Muscle of leg (tissue), 11 donors: ENCODE measurements around the gene ODC1. TPM values are rescaled to one million over a fixed set of nuclear protein-coding genes. Genes with fewer than 3 reads are reported as not detected.
A peak's percentile ranks its signal among the peaks of the same experiment; 100 is the strongest.

Source experiments
- DNase-seq: peaks from one replicate; pipeline ENCODE4 v3.0.0; 2013
- H3K27ac ChIP-seq: one replicate; pipeline ENCODE4 v1.5.1; 2013; ENCODE audit warnings: mild to moderate bottlenecking, low read length, control low read depth
- H3K27me3 ChIP-seq: one replicate; pipeline ENCODE4 v1.6.1; 2013; ENCODE audit warnings: low read length; ENCODE audit not compliant: control insufficient read depth, insufficient read depth
- H3K36me3 ChIP-seq: one replicate; pipeline ENCODE4 v1.6.1; 2013; ENCODE audit warnings: low read length; ENCODE audit not compliant: control insufficient read depth, insufficient read depth
- H3K4me1 ChIP-seq: one replicate; pipeline ENCODE4 v1.6.1; 2013; ENCODE audit warnings: low read length; ENCODE audit not compliant: control insufficient read depth, insufficient read depth
- H3K4me3 ChIP-seq: one replicate; pipeline ENCODE4 v1.5.1; 2013; ENCODE audit warnings: low read length, control low read depth
- H3K9me3 ChIP-seq: replicated peaks from 2 replicates; pipeline ENCODE4 v1.6.1; 2013; ENCODE audit warnings: low read depth, low read length; ENCODE audit not compliant: control insufficient read depth
- WGBS: methylation state at CpG from one replicate; pipeline ENCODE4 v1.1.5; 2013; ENCODE audit warnings: missing lambda C conversion rate; ENCODE audit not compliant: insufficient coverage; 5-methylcytosine and 5-hydroxymethylcytosine counted together
- polyA plus RNA-seq, 8 donors: library from polyadenylated mRNA; unstranded; fragments of 120-200 nt; gene quantifications; one replicate each; pipeline versions ENCODE4 v1.2.1 to v1.2.3, GENCODE V29; 2013; ENCODE audit warnings: inconsistent platforms in 1 of 8, low replicate concordance in 1 of 8; ENCODE audit not compliant: insufficient read length in 8 of 8, insufficient read depth in 1 of 8
- total RNA-seq: library from RNA; stranded (reverse); fragments of 120-200 nt; gene quantifications from one replicate; pipeline ENCODE4 v1.2.4, GENCODE V29; 2013

Gene ODC1
- total and polyA plus RNA-seq, 9 donors, result 99.5 to 135 (median 116) TPM

GRCh38 chr2:10410001-10410822 lies 37.9 kb downstream of the ODC1 start:
- peaks cover 4% of the 10 kb centered on the region for H3K9me3 ChIP-seq
- peak; percentile 88 for DNase-seq
- WGBS, result 70% methylated on average over 8 of the region's 14 CpGs
- H3K27me3 ChIP-seq, result no peaks in the 10 kb centered on the region
- peak overlapping the region; percentile 96 for H3K27ac ChIP-seq
- peaks cover 97% of the 10 kb centered on the region for H3K4me1 ChIP-seq
- no peak overlapping the region for H3K4me3 ChIP-seq
- H3K36me3 ChIP-seq, result no peaks in the 10 kb centered on the region

- Histone ChIP-seq H3K36me3 (no peaks in the 10 kb centered on the region), H3K4me1 (peaks cover 97% of the 10 kb centered on the region), H3K4me3 (no peak overlapping the region), H3K27ac (peak overlapping the region; percentile 96), H3K27me3 (no peaks in the 10 kb centered on the region), H3K9me3 (peaks cover 4% of the 10 kb centered on the region)
- DNase-seq, result peak; percentile 76
- WGBS, result 26% methylated on average over 11 of the region's 24 CpGs
These were observed 39.2 kb downstream of the ODC1 start for GRCh38 chr2:10408649-10409579.

- peaks cover 89% of the 10 kb centered on the region for H3K4me1 ChIP-seq
These were observed 40.1 kb downstream of the ODC1 start for GRCh38 chr2:10407841-10408648.

GRCh38 chr2:10407432-10407831 lies 40.7 kb downstream of the ODC1 start:
- 40% methylated on average over 1 of the region's 4 CpGs for WGBS
- Histone ChIP-seq H3K9me3 (peaks cover 3% of the 10 kb centered on the region), H3K4me1 (peaks cover 85% of the 10 kb centered on the region), H3K4me3 (no peak overlapping the region), H3K36me3 (no peaks in the 10 kb centered on the region), H3K27me3 (no peaks in the 10 kb centered on the region), H3K27ac (no peak overlapping the region)
- no peak for DNase-seq

More at GRCh38 chr2:10407841-10408648, 40.1 kb downstream of the ODC1 start:
- Histone ChIP-seq H3K9me3 (peaks cover 4% of the 10 kb centered on the region), H3K27me3 (no peaks in the 10 kb centered on the region), H3K27ac (no peak overlapping the region), H3K4me3 (no peak overlapping the region), H3K36me3 (no peaks in the 10 kb centered on the region)
- no peak for DNase-seq
- 66% methylated on average over 5 of the region's 11 CpGs for WGBS

- no peak for DNase-seq
- no peaks in the 10 kb centered on the region for H3K27me3 ChIP-seq
- H3K36me3 ChIP-seq, result no peaks in the 10 kb centered on the region
- H3K4me3 ChIP-seq, result no peak overlapping the region
- no peaks in the 10 kb centered on the region for H3K9me3 ChIP-seq
- peak overlapping the region; percentile 94 for H3K27ac ChIP-seq
- 66% methylated on average over 15 of the region's 18 CpGs for WGBS
- H3K4me1 ChIP-seq, result peaks cover 78% of the 10 kb centered on the region
These were observed 41.5 kb downstream of the ODC1 start for GRCh38 chr2:10406491-10407188.

- WGBS, result 86% methylated on average over 5 of the region's 10 CpGs
- H3K27ac ChIP-seq, result peak overlapping the region; percentile 94
- no peaks in the 10 kb centered on the region for H3K36me3 ChIP-seq
- DNase-seq, result no peak
- H3K27me3 ChIP-seq, result no peaks in the 10 kb centered on the region
- peaks cover 77% of the 10 kb centered on the region for H3K4me1 ChIP-seq
- no peaks in the 10 kb centered on the region for H3K9me3 ChIP-seq
- no peak overlapping the region for H3K4me3 ChIP-seq
These were observed 42.1 kb downstream of the ODC1 start for GRCh38 chr2:10406016-10406415.

- Histone ChIP-seq H3K9me3 (no peaks in the 10 kb centered on the region), H3K36me3 (no peaks in the 10 kb centered on the region), H3K4me1 (peaks cover 77% of the 10 kb centered on the region), H3K27me3 (no peaks in the 10 kb centered on the region), H3K27ac (peak overlapping the region; percentile 94), H3K4me3 (no peak overlapping the region)
- 67% methylated on average over 12 of the region's 13 CpGs for WGBS
- peak; percentile 83 for DNase-seq
These were observed 42.7 kb downstream of the ODC1 start for GRCh38 chr2:10405448-10405847.

GRCh38 chr2:10404324-10405143 lies 43.6 kb downstream of the ODC1 start:
- Histone ChIP-seq H3K27me3 (no peaks in the 10 kb centered on the region), H3K9me3 (no peaks in the 10 kb centered on the region), H3K4me1 (peaks cover 71% of the 10 kb centered on the region), H3K36me3 (no peaks in the 10 kb centered on the region), H3K27ac (peak overlapping the region; percentile 94), H3K4me3 (no peak overlapping the region)
- 56% methylated on average over 18 of the region's 20 CpGs for WGBS
- peak; percentile 84 for DNase-seq
